ENCODE results near the gene SPTAN1. TPM values are rescaled to one million over a fixed set of nuclear protein-coding genes. Genes with fewer than 3 reads are reported as not detected.
A peak's percentile ranks its signal among the peaks of the same experiment; 100 is the strongest.

The SPTAN1 gene
- total and polyA plus RNA-seq, 2 of the 4 experiments (the other 2 are of a cell fraction) = 275 to 327 TPM

- Histone ChIP-seq H3K79me1 (ENCODE audit: low read depth in 1 of 2, low read length in 2 of 2) (peaks cover 10 to 18% of the 10 kb centered on the region in 2 experiments; a peak in 3 of 4 replicates), H3K27ac (ENCODE audit: insufficient read depth, low read length) (no peak overlapping the region), H2BK5ac (ENCODE audit: low read depth, low read length, poor library complexity, severe bottlenecking) (no peak overlapping the region), H2AFZ (replicated peaks; ENCODE audit: low read length, poor library complexity) (no peak overlapping the region), H3K56ac (ENCODE audit: extremely low read depth, insufficient read depth, low read length) (no peak overlapping the region), H3K14ac (replicated peaks; ENCODE audit: low read depth, low read length) (no peak overlapping the region), H3K9ac (ENCODE audit: low read depth, low read length) (no peak overlapping the region), H3K4me3 (ENCODE audit: insufficient read depth, low read depth, low read length) (no peak overlapping the region), H4K91ac (ENCODE audit: insufficient read depth, low read depth, low read length) (no peak overlapping the region), H2AK5ac (ENCODE audit: low read depth, low read length) (peak overlapping the region; percentile 61), H4K5ac (ENCODE audit: low read depth, low read length) (peak overlapping the region; percentile 100), H2BK15ac (ENCODE audit: low read depth, low read length) (peak overlapping the region; percentile 11; the same call in 1 of the 3 replicates), H4K8ac (ENCODE audit: low read depth in 2 of 2, low read length in 2 of 2) (peak overlapping the region; percentile 99 to 100), H3K4ac (ENCODE audit: low read depth, low read length) (peak overlapping the region; percentile 100; the same call in 1 of the 2 replicates), H3K4me1 (ENCODE audit: control insufficient read depth, insufficient read depth, low read length) (no peaks in the 10 kb centered on the region), H3K4me2 (ENCODE audit: low read depth, low read length) (no peak overlapping the region), H3K18ac (ENCODE audit: low read depth, low read length) (no peak overlapping the region), H2AK9ac (replicated peaks; ENCODE audit: low read depth, low read length, poor library complexity) (no peak overlapping the region), H3K9me3 (ENCODE audit: control insufficient read depth, insufficient read depth, low read length) (no peaks in the 10 kb centered on the region), H3K9me1 (ENCODE audit: insufficient read depth, low read length) (no peaks in the 10 kb centered on the region), H3K27me3 (ENCODE audit: control insufficient read depth, insufficient read depth, low read length) (no peaks in the 10 kb centered on the region), H2BK20ac (ENCODE audit: low read depth, low read length) (no peak overlapping the region), H2BK120ac (ENCODE audit: low read depth, low read length) (peak overlapping the region; percentile 30; the same call in 1 of the 2 replicates), H4K20me1 (ENCODE audit: insufficient read depth, low read length) (no peaks in the 10 kb centered on the region), H3K23ac (ENCODE audit: low read depth, low read length) (no peak overlapping the region), H3K36me3 (ENCODE audit: control insufficient read depth, insufficient read depth, low read length) (no peaks in the 10 kb centered on the region)
- intact Hi-C loops (cut with micrococcal nuclease) (loop anchor here (2.0 kb wide), 1 partner anchor 31 kb away; the partner anchor contains the start of gene SET), dilution Hi-C loops (cut with HindIII; ENCODE audit: low sequenced_read_pairs, unreplicated experiment) (no loop called here), in situ Hi-C loops (cut with MboI; ENCODE audit: low sequenced_read_pairs) (no loop called here)
- CTCF ChIA-PET = no interaction called here
- TF ChIP-seq MAFK (IDR thresholded peaks at IDR 0.05; ENCODE audit: low read depth, low read length) (no peak), RCOR1 (IDR thresholded peaks at IDR 0.05; ENCODE audit: insufficient replicate concordance, low read length) (no peak), NFE2L2 (IDR thresholded peaks at IDR 0.05; ENCODE audit: low read depth, low read length) (no peak), CHD1 (IDR thresholded peaks at IDR 0.05; ENCODE audit: low read depth, low read length) (no peak), MXI1 (IDR thresholded peaks at IDR 0.05; ENCODE audit: borderline replicate concordance, low read depth, low read length) (no peak), USF2 (IDR thresholded peaks at IDR 0.05; ENCODE audit: low read depth, low read length) (no peak), MAZ (IDR thresholded peaks at IDR 0.05; ENCODE audit: borderline replicate concordance, low read depth, low read length) (no peak), RAD21 (IDR thresholded peaks at IDR 0.05; ENCODE audit: low read length) (no peak), POLR2A (IDR thresholded peaks at IDR 0.05; ENCODE audit: low read depth, low read length) (no peak)
- ATAC-seq (ENCODE audit: low read depth) = no peak
- POLR2A ChIA-PET (ENCODE audit: unreplicated experiment) = no interaction called here
- 83% methylated on average over 1 of the region's 3 CpGs; no CpG with 5 or more reads in 1 of the 2 experiments for WGBS, 2 experiments (ENCODE audit: extremely low coverage in 2 of 2, insufficient read length in 1 of 2)
- no peak for DNase-seq
- no TSS peak for BruUV-seq (replicated peaks)
Measured at GRCh38 chr9:128657796-128658195, 105.4 kb downstream of the SPTAN1 start.
